ENCODE measurements around the gene SLC35B2.
A peak's percentile ranks its signal among the peaks of the same experiment; 100 is the strongest.

SLC35B2 gene

DNA sequence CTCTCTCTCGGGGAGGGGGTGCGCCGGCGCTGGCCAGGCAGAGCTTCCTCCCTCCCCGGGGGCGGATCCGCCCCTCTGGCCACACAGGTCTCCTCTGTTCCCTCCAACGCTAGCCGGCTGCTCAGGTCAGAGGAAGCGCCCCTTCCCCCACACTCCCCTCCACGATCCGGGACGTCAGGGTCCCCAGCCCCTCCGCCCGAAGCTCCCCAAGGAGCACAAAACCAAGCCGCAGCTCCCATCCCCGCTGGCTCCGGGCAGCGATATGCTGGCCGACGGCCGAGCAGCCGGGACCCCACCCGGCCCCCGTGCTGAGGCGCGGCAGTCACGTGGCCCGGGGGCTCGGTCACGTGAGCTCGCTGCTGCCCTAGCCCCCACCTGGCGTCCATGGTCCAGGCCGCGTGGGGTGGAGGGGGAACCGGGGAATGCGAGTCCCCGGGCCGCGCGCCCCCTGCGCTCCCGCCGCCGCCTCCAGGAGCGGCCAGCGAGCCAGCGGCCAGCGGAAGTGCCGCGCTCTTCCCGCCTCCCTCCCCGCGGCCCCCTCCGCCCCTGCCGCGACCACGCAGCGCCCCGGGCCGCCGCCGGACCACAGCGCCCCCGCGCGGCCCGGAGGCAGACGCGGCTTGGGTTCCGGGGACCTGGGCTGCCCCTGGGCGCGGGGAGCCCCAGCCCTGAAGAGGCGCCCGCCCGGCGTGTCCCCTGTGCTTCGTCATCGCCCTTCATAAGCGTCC is at the start of gene SLC35B2:
Gene SLC35B2, minus strand, starts transcription at position 504 of the 728 bp plus-strand sequence. Its CDS starts 118 bp downstream, at position 386.
- DNase-seq (ENCODE audit: low read depth in 4 of 4, low spot score in 1 of 4) = peak in 1 of 4 experiments; percentile 57

DNA sequence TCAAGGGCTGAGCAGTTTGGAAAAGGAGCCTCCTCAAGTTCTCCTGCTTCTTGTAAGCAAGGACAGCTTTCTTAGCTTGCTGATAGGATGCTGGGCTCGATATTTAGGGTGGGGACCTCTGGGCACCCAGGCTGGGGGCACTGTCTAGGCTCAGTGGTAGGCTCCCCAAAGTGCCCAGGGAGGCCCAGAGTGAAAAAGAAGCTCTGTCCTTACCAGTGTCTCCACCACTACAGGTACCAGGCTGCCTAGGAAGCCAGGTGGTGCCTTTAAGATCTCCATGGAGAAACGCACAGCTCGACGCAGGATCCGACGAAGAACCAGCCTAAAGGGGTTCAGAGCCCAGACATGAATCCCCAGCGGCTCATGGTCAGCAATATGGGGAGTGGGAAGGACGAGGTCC is 49.4 kb upstream of the SLC35B2 start:
- no peak for DNase-seq (ENCODE audit: low read depth in 4 of 4, low spot score in 1 of 4)

DNA sequence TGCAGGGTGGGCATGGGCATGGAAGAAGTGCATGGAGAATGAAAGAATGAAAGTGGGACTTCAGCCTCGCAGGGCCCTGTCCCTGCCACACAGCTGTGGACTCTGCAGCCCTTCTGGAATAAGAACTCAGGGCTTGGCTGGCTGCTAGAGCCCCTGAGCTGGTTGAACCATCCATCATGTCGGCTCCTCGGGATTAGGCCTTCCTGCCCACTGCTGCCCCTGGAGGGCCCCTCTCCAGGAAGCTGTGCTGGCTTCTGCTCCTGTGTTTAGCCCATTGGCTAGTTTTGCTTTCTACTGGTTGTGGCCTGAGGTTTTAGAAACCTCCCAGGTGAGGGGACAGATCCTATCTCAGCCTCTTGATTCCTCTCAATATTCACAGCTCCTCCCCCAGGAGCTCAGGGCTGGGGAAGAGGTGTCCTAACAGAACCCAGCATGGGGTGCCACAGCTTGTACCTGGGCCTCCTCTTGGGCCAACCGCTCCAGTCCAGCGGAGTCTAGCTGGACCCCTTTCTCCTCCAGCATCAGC is 47.9 kb upstream of the SLC35B2 start:
- DNase-seq (ENCODE audit: low read depth in 4 of 4, low spot score in 1 of 4) = no peak

- no peak for DNase-seq (ENCODE audit: low read depth in 4 of 4, low spot score in 1 of 4)
Measured at GRCh38 chr6:44304282-44305199, 47.2 kb upstream of the SLC35B2 start.

DNA sequence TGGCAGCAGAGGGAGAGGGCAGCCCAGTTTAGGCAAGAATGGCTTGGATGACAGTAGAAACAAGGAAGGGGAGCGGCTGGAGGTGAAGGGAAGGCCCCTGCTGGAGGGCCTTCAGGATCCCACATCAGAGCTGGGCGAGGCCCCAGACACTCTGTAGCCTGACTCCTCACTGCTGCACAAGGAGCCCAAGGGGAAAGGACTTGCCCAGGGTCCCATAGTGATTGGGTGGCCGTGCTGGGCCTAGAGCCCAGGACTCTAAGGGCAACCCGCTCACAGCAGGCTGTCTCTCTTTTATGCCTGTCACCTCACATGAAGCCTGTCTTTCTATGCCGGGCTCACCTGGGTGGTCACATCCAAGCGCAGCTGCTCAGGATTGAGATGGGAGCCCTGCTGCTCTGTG is 46.5 kb upstream of the SLC35B2 start:
- no peak for DNase-seq (ENCODE audit: low read depth in 4 of 4, low spot score in 1 of 4)

DNA sequence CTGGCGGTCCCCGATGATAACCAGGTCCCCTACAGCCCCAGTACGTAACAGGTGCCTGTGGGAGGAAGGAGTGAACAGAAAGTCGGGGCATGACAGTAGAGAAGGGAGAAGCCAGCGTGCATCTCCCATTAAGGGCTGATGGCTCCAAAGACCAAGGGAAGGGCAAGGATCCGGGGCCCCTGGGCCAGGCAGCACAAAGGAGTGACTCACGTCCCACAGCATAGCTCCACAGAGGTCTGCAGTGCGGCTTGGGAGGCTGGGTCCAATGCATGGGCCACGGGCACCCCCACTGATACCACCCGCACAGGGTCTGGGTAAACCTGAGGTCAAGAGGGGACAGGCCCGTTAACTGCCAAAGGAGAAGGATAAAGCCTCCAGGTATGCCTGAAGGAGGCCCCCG is 45.5 kb upstream of the SLC35B2 start:
- DNase-seq (ENCODE audit: low read depth in 4 of 4, low spot score in 1 of 4) = no peak

DNA sequence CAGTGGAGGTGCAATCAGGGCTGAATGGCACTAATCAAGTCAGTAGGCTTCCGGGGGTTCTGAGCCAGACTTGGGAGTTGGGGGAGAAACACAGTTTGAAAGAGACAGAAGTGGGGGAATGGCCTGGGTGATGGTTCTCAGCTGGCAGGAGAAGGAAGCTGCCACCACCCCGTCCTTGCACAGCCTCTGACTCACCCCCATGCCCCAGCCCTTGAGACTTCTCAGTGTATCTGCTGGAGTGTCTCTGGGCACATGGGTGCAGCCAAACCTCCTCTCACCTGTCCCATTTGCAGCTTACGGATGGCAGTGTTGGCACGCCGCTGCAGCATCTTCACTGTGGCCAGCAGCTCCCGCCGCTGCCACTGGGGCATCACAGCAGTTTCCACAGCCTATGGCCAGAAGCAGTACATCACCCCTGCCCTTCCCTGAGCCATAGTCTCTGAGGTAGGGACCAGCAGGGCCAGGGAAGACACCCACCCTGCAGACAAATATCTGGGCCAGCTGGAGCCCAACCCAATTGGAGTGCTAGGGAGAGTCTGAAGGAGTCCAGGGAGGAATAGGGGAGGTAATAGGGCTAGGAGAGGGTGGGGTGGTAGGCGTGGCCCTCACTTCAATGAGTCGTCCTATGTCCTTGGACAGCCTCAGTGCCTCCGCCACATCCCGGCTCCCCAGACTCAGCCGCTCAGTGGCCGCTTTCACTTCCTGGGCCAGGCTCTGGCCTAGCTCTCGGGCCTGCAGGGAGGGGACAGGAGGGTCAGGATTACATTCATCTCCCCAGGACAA is 44.6 kb upstream of the SLC35B2 start:
- DNase-seq (ENCODE audit: low read depth in 4 of 4, low spot score in 1 of 4) = no peak

DNA sequence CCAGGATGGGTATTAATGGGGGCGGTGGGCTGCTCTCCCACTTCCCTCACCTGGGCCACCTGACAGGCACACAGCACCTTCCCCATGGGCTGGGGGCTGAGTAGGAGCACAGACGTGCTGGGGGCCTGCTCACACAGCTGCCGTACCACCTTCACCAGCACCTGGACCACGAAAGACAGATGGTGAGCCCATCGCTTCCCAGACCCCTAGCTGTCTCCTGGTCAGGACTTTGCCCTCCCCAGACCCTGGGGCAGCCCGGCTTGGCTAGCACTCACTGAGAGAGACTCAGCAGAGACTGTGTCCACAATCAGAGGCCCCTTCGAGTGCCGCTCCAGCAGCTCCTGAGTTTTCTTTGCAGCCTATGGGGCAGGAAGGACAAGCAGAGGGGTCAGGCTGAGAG is 43.8 kb upstream of the SLC35B2 start:
- no peak for DNase-seq (ENCODE audit: low read depth in 4 of 4, low spot score in 1 of 4)

- no peak for DNase-seq (ENCODE audit: low read depth in 4 of 4, low spot score in 1 of 4)
Measured at GRCh38 chr6:44300292-44300823, 43.0 kb upstream of the SLC35B2 start.

- no peak for DNase-seq (ENCODE audit: low read depth in 4 of 4, low spot score in 1 of 4)
Measured at GRCh38 chr6:44298864-44299263, 41.5 kb upstream of the SLC35B2 start.

GRCh38 chr6:44298055-44298803 is 40.9 kb upstream of the SLC35B2 start:
- no peak for DNase-seq (ENCODE audit: low read depth in 4 of 4, low spot score in 1 of 4)

DNA sequence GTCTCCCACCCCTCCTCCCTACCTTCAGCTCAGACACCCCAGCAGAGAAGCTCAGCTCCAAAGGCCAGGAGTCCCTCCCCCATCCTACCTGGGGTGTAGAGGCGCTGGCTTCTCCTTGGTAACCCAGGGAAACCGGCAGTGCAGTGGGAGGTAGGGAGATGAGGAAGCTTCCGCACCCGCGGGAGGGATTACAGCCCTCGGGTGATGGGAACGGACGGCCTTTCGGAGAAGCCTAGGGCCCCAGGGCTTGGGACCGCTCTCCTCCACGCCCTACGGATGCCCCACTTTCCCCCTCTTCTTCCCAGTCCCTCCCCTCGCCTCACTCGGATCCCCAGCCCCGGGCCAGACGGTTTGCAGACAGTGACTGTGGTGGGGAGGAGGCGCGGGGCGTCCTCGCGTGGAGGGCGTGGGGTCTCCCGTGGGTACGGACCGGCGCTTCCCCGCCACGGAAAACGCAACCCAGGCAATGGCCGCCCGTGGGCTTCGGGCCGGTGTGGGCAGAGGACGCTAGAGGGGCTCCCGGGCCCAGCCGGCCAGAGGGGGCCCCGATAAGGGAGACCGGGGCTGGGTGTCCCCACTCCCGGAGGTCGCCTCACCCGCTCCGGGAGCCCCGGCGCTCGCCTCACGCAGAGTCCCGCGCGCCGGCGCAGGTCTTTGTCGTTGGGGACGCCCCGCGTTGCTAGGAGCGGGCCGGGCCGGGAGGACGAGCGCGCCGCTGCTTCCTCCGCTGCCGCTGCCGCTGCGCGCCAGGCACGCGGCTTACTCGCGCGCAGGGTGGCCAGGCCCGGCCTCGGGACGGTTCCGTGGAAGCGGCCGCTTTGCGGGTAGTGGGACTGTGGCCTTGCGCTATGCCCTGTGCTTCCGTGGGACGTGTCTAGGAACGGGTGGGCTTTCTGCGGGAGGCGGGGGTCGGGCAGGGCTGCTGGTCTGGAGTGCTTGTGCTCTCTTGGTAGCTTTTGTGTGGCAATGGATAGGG is 40.0 kb upstream of the SLC35B2 start:
- peak; percentile 25 to 57 (median 42) for DNase-seq (ENCODE audit: low read depth in 4 of 4, low spot score in 1 of 4)

GRCh38 chr6:44294832-44295791 is 37.8 kb upstream of the SLC35B2 start:
- no peak for DNase-seq (ENCODE audit: low read depth in 4 of 4, low spot score in 1 of 4)

- no peak for DNase-seq (ENCODE audit: low read depth in 4 of 4, low spot score in 1 of 4)
Measured at GRCh38 chr6:44292661-44293365, 35.5 kb upstream of the SLC35B2 start.

GRCh38 chr6:44291841-44292240 is 34.5 kb upstream of the SLC35B2 start:
- no peak for DNase-seq (ENCODE audit: low read depth in 4 of 4, low spot score in 1 of 4)

DNA sequence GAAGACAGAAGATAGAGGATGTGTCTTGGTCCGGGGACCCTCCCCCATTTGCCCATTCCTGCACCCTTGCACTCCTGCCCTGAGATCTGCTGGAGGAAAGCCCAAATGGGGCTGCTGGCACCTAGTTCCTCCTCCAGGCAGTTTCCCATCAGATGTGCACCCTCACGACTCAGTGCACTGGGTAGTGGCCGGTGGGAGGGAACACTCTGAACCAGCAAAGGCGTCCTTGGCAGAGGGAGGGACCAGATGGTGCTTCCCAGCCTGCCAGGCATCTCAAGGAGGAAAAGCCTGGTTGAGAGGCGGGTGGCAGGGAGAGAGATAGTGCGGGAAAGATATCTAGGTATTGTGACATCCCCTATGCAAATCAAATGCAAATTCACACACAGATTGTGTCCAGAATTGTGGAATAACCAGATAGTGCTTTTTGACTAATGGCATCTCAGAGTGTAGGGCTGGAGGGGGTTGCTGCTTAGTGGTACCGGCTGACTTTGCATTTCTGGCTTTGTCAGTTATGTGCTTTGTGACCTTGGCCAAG is 32.5 kb upstream of the SLC35B2 start:
- no peak for DNase-seq (ENCODE audit: low read depth in 4 of 4, low spot score in 1 of 4)

GRCh38 chr6:44286747-44287146 is 29.4 kb upstream of the SLC35B2 start:
- no peak for DNase-seq (ENCODE audit: low read depth in 4 of 4, low spot score in 1 of 4)

All from stimulated activated CD4-positive, alpha-beta T cell treated with anti-CD3 and anti-CD28 coated beads, Interleukin-1b, Interleukin-23, amount 100 ng/mL, for 24 hours (primary cell).